HepG2 (cell line): ENCODE measurements around the gene CAPN7. TPM values are rescaled to one million over a fixed set of nuclear protein-coding genes. Genes with fewer than 3 reads are reported as not detected.

Source experiments
- ARNTL ChIP-seq: sonication (generic); formaldehyde crosslinking; IDR thresholded peaks from 2 replicates; pipeline ENCODE4 v1.4.0; 2020; ENCODE audit warnings: mild to moderate bottlenecking, missing genetic modification reagents
- BRCA1 ChIP-seq: sonication (generic); formaldehyde crosslinking; IDR thresholded peaks from 2 replicates; pipeline ENCODE4 v1.4.0; 2020; ENCODE audit warnings: missing genetic modification reagents
- CBX2 ChIP-seq, 2 experiments: fragments of 200-600 bp in 1 of 2; sonication (generic); formaldehyde crosslinking in 1 of 2; IDR thresholded peaks; 2 replicates each; pipeline versions ENCODE4 v1.7.0 to v1.8.1; 2018 to 2022; ENCODE audit warnings: low read depth in 2 of 2, low read length in 1 of 2, mild to moderate bottlenecking in 1 of 2, missing genetic modification reagents in 1 of 2
- DNMT3B ChIP-seq: conservative IDR thresholded peaks from 2 replicates; pipeline ENCODE4 v1.6.1; 2016; ENCODE audit warnings: missing biosample characterization, control low read depth
- ELF1 ChIP-seq: sonication (generic); formaldehyde crosslinking; IDR thresholded peaks from 2 replicates; pipeline ENCODE4 v1.4.0; 2020; ENCODE audit warnings: missing genetic modification reagents
- ELF3 ChIP-seq: IDR thresholded peaks from 2 replicates; pipeline ENCODE4 v1.6.1; 2016; ENCODE audit warnings: missing genetic modification reagents, missing compliant biosample characterization
- GABPB1 ChIP-seq: IDR thresholded peaks from 2 replicates; pipeline ENCODE4 v1.6.1; 2016; ENCODE audit warnings: mild to moderate bottlenecking, missing genetic modification reagents, moderate library complexity, missing compliant biosample characterization
- GATAD2A ChIP-seq: IDR thresholded peaks from 2 replicates; pipeline ENCODE4 v1.6.1; 2016
- HOMEZ ChIP-seq: IDR thresholded peaks from 2 replicates; pipeline ENCODE4 v1.6.1; 2016; ENCODE audit warnings: low read depth
- IRF1 ChIP-seq: sonication (generic); formaldehyde crosslinking; IDR thresholded peaks from 2 replicates; pipeline ENCODE4 v1.4.0; 2020; ENCODE audit warnings: low read depth, mild to moderate bottlenecking, missing genetic modification reagents
- KAT7 ChIP-seq: IDR thresholded peaks from 2 replicates; pipeline ENCODE4 v1.6.1; 2018; ENCODE audit warnings: borderline replicate concordance, missing compliant biosample characterization
- MXI1 ChIP-seq: IDR thresholded peaks from 3 replicates; pipeline ENCODE4 v1.6.1; 2012; ENCODE audit warnings: low read depth, low read length, inconsistent platforms, borderline replicate concordance
- NCOR1 ChIP-seq: fragments of 200-600 bp; sonication (generic); IDR thresholded peaks from 2 replicates; pipeline ENCODE4 v1.7.0; 2017; ENCODE audit warnings: antibody characterized with exemption, low read length, borderline replicate concordance
- PITX1 ChIP-seq: sonication (generic); formaldehyde crosslinking; IDR thresholded peaks from 2 replicates; pipeline ENCODE4 v1.5.1; 2020; ENCODE audit warnings: mild to moderate bottlenecking, missing genetic modification reagents
- RBM22 ChIP-seq: fragments of 200-400 bp; formaldehyde crosslinking; optimal IDR thresholded peaks from 2 replicates; pipeline ENCODE3; 2017; ENCODE audit warnings: mild to moderate bottlenecking, low read length, moderate library complexity
- SAP130 ChIP-seq: IDR thresholded peaks from 2 replicates; pipeline ENCODE4 v1.6.1; 2016; ENCODE audit warnings: low read depth
- SOX5 ChIP-seq: IDR thresholded peaks from 2 replicates; pipeline ENCODE4 v1.6.1; 2016; ENCODE audit warnings: borderline replicate concordance
- YEATS4 ChIP-seq: sonication (generic); formaldehyde crosslinking; IDR thresholded peaks from 2 replicates; pipeline ENCODE4 v1.4.0; 2020; ENCODE audit warnings: missing genetic modification reagents, borderline replicate concordance
- ZBTB37 ChIP-seq: sonication (generic); formaldehyde crosslinking; IDR thresholded peaks from 2 replicates; pipeline ENCODE4 v1.4.0; 2020; ENCODE audit warnings: mild to moderate bottlenecking, missing genetic modification reagents
- ZFP90 ChIP-seq: sonication (generic); formaldehyde crosslinking; IDR thresholded peaks from 2 replicates; pipeline ENCODE4 v1.8.0; 2022; ENCODE audit warnings: missing genetic modification reagents, mild to moderate bottlenecking, inconsistent platforms, borderline replicate concordance
- ZMYM2 ChIP-seq: sonication (generic); formaldehyde crosslinking; IDR thresholded peaks from 2 replicates; pipeline ENCODE4 v1.8.0; 2022; ENCODE audit warnings: mild to moderate bottlenecking, missing genetic modification reagents
- ZNF230 ChIP-seq: sonication (generic); formaldehyde crosslinking; IDR thresholded peaks from 2 replicates; pipeline ENCODE4 v1.4.0; 2020; ENCODE audit warnings: mild to moderate bottlenecking, missing genetic modification reagents
- ZNF331 ChIP-seq: sonication (generic); formaldehyde crosslinking; IDR thresholded peaks from 2 replicates; pipeline ENCODE4 v1.4.0; 2020; ENCODE audit warnings: missing genetic modification reagents
- ZNF343 ChIP-seq: sonication (generic); formaldehyde crosslinking; IDR thresholded peaks from 2 replicates; pipeline ENCODE4 v1.4.0; 2020; ENCODE audit warnings: mild to moderate bottlenecking, missing genetic modification reagents
- ZNF660 ChIP-seq: sonication (generic); formaldehyde crosslinking; IDR thresholded peaks from 2 replicates; pipeline ENCODE4 v1.5.1; 2020; ENCODE audit warnings: mild to moderate bottlenecking, low read depth, missing genetic modification reagents, borderline replicate concordance
- ZNF784 ChIP-seq: sonication (generic); formaldehyde crosslinking; IDR thresholded peaks from 2 replicates; pipeline ENCODE4 v1.5.1; 2020; ENCODE audit warnings: missing genetic modification reagents, mild to moderate bottlenecking, borderline replicate concordance
- polyA plus RNA-seq, 8 experiments: library from polyadenylated mRNA; depleted of rRNA in 3 of 8; stranded (reverse) in 7 of 8; unstranded in 1 of 8; fragments of >200 nt; fragmentation: Illumina TruSeq in 4 of 8; extraction: Trizol in 4 of 8; gene quantifications; 2 replicates each; pipeline versions ENCODE4 v1.2.1 to v1.2.3, GENCODE V29; 2011 to 2016; ENCODE audit warnings: low read depth in 4 of 8, missing spikeins in 1 of 8, mixed read lengths in 1 of 8; ENCODE audit not compliant: insufficient read depth in 1 of 8
- total RNA-seq, 5 experiments: library from RNA; depleted of rRNA; stranded (reverse); fragments of >200 nt; fragmentation: Illumina TruSeq; extraction: Trizol; gene quantifications; 2 replicates each; pipeline ENCODE4 v1.2.3, GENCODE V29; 2016; ENCODE audit warnings: low read depth in 1 of 5

The CAPN7 gene
- total and polyA plus RNA-seq, 2 of the 13 experiments (the other 11 are each of a cell fraction or from before 2014, with no cell fraction given) = 16.7 to 36.8 TPM

- no peak for TF ChIP-seq ZNF784
- no peak for TF ChIP-seq ZNF331 (CRISPR knock-in tag)
- 0 out of 2 replicates have a peak, but pooled peaks have one; percentile 48 for TF ChIP-seq KAT7 (CRISPR knock-in tag)
- no peak for TF ChIP-seq MXI1
- 0 out of 2 replicates have a peak, but pooled peaks have one; percentile 44 for TF ChIP-seq ELF3 (CRISPR knock-in tag)
- no peak for TF ChIP-seq ZMYM2 (CRISPR knock-in tag)
- no peak for TF ChIP-seq ZFP90 (CRISPR knock-in tag)
- no peak for TF ChIP-seq ARNTL
- TF ChIP-seq SAP130 (CRISPR knock-in tag) = peak; percentile 37; the same call in 1 of the 2 replicates
- no peak for TF ChIP-seq RBM22
- no peak for TF ChIP-seq ZBTB37 (CRISPR knock-in tag)
- no peak for TF ChIP-seq CBX2 (IDR thresholded peaks at IDR 0.05; ENCODE audit: low read depth, low read length)
- no peak for TF ChIP-seq CBX2 (CRISPR knock-in tag; IDR thresholded peaks at IDR 0.05; ENCODE audit: low read depth)
- TF ChIP-seq ELF1 (CRISPR knock-in tag) = no peak
- TF ChIP-seq SOX5 (CRISPR knock-in tag) = peak; percentile 29; the same call in 1 of the 2 replicates
- no peak for TF ChIP-seq ZNF660 (CRISPR knock-in tag)
- TF ChIP-seq GATAD2A (CRISPR knock-in tag) = peak; percentile 57
- no peak for TF ChIP-seq YEATS4 (CRISPR knock-in tag)
- TF ChIP-seq PITX1 (CRISPR knock-in tag) = no peak
- TF ChIP-seq IRF1 = no peak
- no peak for TF ChIP-seq BRCA1 (CRISPR knock-in tag)
- no peak for TF ChIP-seq DNMT3B
- peak; percentile 18; the same call in 1 of the 2 replicates for TF ChIP-seq HOMEZ (CRISPR knock-in tag)
- no peak for TF ChIP-seq ZNF343 (CRISPR knock-in tag)
- no peak for TF ChIP-seq ZNF230 (CRISPR knock-in tag)
- no peak for TF ChIP-seq NCOR1
- TF ChIP-seq GABPB1 (CRISPR knock-in tag) = 0 out of 2 replicates have a peak, but pooled peaks have one; percentile 12
Measured at GRCh38 chr3:15159501-15160136, 46.4 kb upstream of the CAPN7 start (continued).
